HepG2 (cell line): ENCODE results near the gene CHST10. TPM values are rescaled to one million over a fixed set of nuclear protein-coding genes. Genes with fewer than 3 reads are reported as not detected.

Experiments used
- TEAD3 ChIP-seq: optimal IDR thresholded peaks from 2 replicates; pipeline ENCODE3; 2016; ENCODE audit warnings: borderline replicate concordance
- ZNF414 ChIP-seq: sonication (generic); formaldehyde crosslinking; IDR thresholded peaks from 2 replicates; pipeline ENCODE4 v1.5.0; 2020; ENCODE audit warnings: missing genetic modification reagents
- ZNF460 ChIP-seq: sonication (generic); formaldehyde crosslinking; IDR thresholded peaks from 2 replicates; pipeline ENCODE4 v1.5.1; 2020; ENCODE audit warnings: missing genetic modification reagents, mild to moderate bottlenecking, borderline replicate concordance
- ZNF549 ChIP-seq: sonication (generic); formaldehyde crosslinking; IDR thresholded peaks from 2 replicates; pipeline ENCODE4 v1.5.0; 2020; ENCODE audit warnings: missing genetic modification reagents
- ZNF574 ChIP-seq: sonication (generic); formaldehyde crosslinking; IDR thresholded peaks from 2 replicates; pipeline ENCODE4 v1.4.0; 2020; ENCODE audit warnings: missing genetic modification reagents
- ZNF646 ChIP-seq: sonication (generic); formaldehyde crosslinking; IDR thresholded peaks from 2 replicates; pipeline ENCODE4 v1.9.0; 2021; ENCODE audit warnings: mild to moderate bottlenecking, missing genetic modification reagents
- ZNF737 ChIP-seq: sonication (generic); formaldehyde crosslinking; IDR thresholded peaks from 2 replicates; pipeline ENCODE4 v1.5.0; 2020; ENCODE audit warnings: missing genetic modification reagents, mild to moderate bottlenecking, borderline replicate concordance
- polyA plus RNA-seq, 8 experiments: library from polyadenylated mRNA; depleted of rRNA in 3 of 8; stranded (reverse) in 7 of 8; unstranded in 1 of 8; fragments of >200 nt; fragmentation: Illumina TruSeq in 4 of 8; extraction: Trizol in 4 of 8; gene quantifications; 2 replicates each; pipeline versions ENCODE4 v1.2.1 to v1.2.3, GENCODE V29; 2011 to 2016; ENCODE audit warnings: low read depth in 4 of 8, missing spikeins in 1 of 8, mixed read lengths in 1 of 8; ENCODE audit not compliant: insufficient read depth in 1 of 8
- total RNA-seq, 5 experiments: library from RNA; depleted of rRNA; stranded (reverse); fragments of >200 nt; fragmentation: Illumina TruSeq; extraction: Trizol; gene quantifications; 2 replicates each; pipeline ENCODE4 v1.2.3, GENCODE V29; 2016; ENCODE audit warnings: low read depth in 1 of 5

Gene CHST10
- total and polyA plus RNA-seq, 2 of the 13 experiments (the other 11 are each of a cell fraction or from before 2014, with no cell fraction given) = 10.5 to 14.2 TPM

DNA sequence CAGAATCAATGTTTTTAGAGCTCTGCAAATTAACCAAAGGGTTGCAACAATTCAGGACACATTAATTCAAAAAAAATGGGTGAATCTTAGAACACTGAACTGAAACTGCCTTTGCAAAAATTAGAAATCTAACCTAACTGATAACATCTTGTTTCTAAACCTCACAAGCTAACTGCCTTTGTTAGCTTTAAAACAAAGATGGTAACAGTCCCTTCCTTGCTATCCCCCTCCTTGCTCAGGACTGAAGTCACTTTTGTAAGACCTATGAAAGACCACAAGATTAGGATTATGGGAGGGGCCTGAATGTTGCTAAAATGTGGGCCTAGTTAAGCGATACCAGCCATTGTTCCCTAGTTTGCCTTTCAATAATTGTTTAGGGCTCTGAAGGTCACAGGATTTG, 50.3 kb downstream of the CHST10 start (continued):
- no peak for TF ChIP-seq ZNF414 (CRISPR knock-in tag)
- TF ChIP-seq ZNF549 (CRISPR knock-in tag) = no peak
- no peak for TF ChIP-seq ZNF460 (CRISPR knock-in tag)
- TF ChIP-seq ZNF646 (CRISPR knock-in tag) = no peak
- TF ChIP-seq ZNF737 (CRISPR knock-in tag) = no peak
- no peak for TF ChIP-seq ZNF574 (CRISPR knock-in tag)
- TF ChIP-seq TEAD3 (CRISPR knock-in tag) = no peak
